SU-DHL-6 (cell line): ENCODE measurements around the gene CENPI.

Experiments used
- EZH2phosphoT487 ChIP-seq: fragments of 200-600 bp; sonication (generic), shearing (Covaris generic); conservative IDR thresholded peaks from 2 replicates; pipeline ENCODE4 v1.6.1; 2018; ENCODE audit warnings: mild to moderate bottlenecking, antibody characterized with exemption, low read length, moderate library complexity, mixed read lengths
- TF ChIP-seq, protein P1 (sequence below): fragments of 200-600 bp; sonication (generic); IDR thresholded peaks from one replicate; pipeline ENCODE4 v1.5.1; 2017; ENCODE audit warnings: antibody characterized with exemption, mild to moderate bottlenecking, low read length, moderate library complexity; ENCODE audit not compliant: insufficient read depth, poor library complexity, severe bottlenecking

DNA sequence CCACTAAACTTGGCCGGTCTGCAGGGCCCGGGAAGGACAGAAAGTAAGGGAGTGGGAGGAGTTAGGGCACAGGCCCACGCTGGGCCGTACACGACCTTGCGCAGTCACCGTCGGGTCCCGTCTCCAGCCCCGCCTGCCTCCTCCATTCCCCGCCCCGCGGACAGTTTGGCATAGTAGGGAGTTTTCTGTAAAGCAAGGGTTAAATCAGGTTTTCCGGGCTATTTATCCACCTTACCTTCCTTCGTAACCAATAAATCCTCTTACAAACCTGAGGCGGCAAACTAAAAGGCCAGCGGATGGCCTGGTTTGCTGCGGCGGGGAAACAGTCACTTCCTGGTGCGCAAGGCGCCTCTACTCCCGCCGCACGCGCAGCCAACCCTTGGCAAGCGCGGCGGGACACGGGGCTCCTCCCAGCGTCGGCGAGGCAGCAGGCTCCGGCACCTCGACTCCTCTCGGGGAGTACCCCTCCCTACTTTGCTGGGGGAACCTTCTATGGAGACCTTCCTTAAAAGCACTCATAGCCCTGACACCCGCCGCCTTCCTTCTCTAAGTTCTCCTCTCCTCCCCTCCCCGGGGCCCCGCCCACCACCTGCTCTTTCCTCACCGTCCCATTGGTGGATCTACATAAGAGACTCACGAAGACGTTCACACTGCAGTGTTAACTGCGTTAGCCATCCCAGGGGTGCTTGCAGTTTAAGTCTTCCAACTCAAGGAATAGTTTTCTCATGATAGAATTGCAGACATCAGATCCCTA, 46.3 kb upstream of the CENPI start, which contains the start of gene TRMT2B:
- TF ChIP-seq, protein P1, sequence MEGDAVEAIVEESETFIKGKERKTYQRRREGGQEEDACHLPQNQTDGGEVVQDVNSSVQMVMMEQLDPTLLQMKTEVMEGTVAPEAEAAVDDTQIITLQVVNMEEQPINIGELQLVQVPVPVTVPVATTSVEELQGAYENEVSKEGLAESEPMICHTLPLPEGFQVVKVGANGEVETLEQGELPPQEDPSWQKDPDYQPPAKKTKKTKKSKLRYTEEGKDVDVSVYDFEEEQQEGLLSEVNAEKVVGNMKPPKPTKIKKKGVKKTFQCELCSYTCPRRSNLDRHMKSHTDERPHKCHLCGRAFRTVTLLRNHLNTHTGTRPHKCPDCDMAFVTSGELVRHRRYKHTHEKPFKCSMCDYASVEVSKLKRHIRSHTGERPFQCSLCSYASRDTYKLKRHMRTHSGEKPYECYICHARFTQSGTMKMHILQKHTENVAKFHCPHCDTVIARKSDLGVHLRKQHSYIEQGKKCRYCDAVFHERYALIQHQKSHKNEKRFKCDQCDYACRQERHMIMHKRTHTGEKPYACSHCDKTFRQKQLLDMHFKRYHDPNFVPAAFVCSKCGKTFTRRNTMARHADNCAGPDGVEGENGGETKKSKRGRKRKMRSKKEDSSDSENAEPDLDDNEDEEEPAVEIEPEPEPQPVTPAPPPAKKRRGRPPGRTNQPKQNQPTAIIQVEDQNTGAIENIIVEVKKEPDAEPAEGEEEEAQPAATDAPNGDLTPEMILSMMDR = no peak
- no peak for TF ChIP-seq EZH2phosphoT487
